GM10248 (cell line): Measurements from ENCODE around the gene SLC5A6.

ENCODE experiments used
- CTCF ChIA-PET: fragments of 300-600 bp; sonication (Branson Sonifier 250); formaldehyde crosslinking; extraction: SDS; loops from one replicate; lab custom pipeline; 2021; ENCODE audit warnings: antibody characterized with exemption; lab: Yijun Ruan, JAX
- POLR2A ChIA-PET: fragments of 350-650 bp; sonication (Branson Sonifier 250); formaldehyde crosslinking; extraction: SDS; loops from one replicate; lab custom pipeline; 2020; ENCODE audit warnings: antibody characterized with exemption; lab: Yijun Ruan, JAX
- DNase-seq: peaks from one replicate; pipeline ENCODE4 v3.0.0; 2012; ENCODE audit errors: extremely low spot score
- TF ChIP-seq, protein P1 (sequence below): IDR thresholded peaks from 2 replicates; pipeline ENCODE4 v1.5.1; 2012; ENCODE audit warnings: mild to moderate bottlenecking, low read depth; ENCODE audit errors: extremely low read depth, missing control alignments, control extremely low read depth

The SLC5A6 gene

DNA sequence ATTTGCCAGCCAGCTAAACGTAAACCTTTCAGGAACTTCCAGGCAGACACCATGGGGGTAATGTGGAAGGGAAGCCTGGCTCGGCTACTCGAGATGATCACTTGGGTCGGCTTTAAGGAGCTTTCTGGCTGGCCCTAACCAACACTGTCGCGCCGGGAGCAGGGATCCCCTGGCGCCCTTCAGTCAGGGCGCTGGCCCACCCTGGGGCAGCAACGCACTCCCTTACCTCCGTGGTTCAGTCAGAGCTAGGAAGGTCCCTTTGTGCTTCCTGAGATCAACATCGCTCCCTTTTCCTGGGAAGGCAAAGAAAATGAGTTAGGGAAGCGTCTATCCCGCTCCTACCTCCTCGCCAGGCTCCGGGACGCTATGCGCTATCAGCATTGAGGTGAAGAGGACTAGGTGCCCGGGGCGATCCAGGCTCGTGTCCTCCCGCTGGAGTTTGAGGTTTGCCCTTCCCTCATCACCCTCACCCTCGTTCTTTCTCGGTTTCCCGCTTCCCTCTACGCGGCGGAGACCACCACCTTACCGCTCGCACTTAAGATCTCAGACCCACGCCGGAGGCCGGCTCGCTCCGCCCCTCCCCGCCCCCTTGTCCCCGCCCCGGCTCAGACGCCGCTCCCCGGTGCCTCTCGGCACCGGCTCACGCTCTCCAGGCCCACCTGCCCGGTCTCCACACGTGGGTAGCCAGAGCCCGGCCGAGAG, 676 bp downstream of the SLC5A6 start:
- TF ChIP-seq, protein P1, sequence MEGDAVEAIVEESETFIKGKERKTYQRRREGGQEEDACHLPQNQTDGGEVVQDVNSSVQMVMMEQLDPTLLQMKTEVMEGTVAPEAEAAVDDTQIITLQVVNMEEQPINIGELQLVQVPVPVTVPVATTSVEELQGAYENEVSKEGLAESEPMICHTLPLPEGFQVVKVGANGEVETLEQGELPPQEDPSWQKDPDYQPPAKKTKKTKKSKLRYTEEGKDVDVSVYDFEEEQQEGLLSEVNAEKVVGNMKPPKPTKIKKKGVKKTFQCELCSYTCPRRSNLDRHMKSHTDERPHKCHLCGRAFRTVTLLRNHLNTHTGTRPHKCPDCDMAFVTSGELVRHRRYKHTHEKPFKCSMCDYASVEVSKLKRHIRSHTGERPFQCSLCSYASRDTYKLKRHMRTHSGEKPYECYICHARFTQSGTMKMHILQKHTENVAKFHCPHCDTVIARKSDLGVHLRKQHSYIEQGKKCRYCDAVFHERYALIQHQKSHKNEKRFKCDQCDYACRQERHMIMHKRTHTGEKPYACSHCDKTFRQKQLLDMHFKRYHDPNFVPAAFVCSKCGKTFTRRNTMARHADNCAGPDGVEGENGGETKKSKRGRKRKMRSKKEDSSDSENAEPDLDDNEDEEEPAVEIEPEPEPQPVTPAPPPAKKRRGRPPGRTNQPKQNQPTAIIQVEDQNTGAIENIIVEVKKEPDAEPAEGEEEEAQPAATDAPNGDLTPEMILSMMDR = no peak
- peak; percentile 41 for DNase-seq
- ChIA-PET CTCF (interaction anchor here (1.0 to 2.0 kb wide), 6 partner anchors 9 to 249 kb away, joined by 3 to 4 read pairs (median 3); partner anchors contain the start of genes KHK and TRIM54), POLR2A (interaction anchor here (0.6 kb wide), 1 partner anchor 942 kb away, joined by 3 read pairs; no protein-coding TSS in a partner anchor)

DNA sequence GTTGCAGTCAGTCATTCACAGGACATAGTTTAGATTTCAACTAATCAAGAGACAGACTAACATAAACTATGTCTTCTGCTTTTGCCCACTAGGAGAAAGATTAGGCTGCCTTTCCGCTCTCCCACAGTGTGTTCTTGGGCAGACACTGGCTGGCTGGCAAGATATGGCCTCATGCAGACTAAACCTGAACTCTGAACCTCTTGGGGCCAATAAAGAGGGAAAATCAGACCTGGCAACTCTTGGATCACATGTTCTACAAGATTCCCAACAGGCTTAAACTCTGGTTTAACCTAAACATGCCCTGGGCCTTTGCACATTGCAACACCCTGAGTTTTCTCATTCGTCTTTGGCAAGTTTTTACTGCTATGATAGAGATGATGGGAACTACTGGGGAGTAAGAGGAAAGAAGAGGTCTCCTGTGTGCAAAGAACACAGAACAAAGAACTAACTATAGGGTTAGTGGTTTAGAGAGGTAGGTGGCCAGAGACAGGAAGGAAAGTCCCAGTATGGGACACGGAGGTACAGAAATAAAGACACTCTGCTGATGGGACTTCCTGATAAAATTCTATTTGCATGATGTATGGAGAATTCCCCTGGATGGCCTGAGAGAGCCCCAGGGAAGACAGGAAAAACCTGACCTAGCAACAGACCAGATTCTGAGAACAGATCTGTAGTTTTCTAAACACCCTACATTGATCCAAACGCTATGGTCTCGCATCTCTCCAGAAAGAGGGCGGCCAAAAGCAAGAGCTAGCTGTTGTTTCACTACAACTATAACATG, 2.3 kb downstream of the SLC5A6 start:
- DNase-seq = no peak
- CTCF ChIA-PET = interaction anchor here (1.0 to 1.9 kb wide), 2 partner anchors 18 to 40 kb away, joined by 3 to 4 read pairs; no protein-coding TSS in a partner anchor
- TF ChIP-seq, protein P1 = no peak
- POLR2A ChIA-PET = no interaction called here

DNA sequence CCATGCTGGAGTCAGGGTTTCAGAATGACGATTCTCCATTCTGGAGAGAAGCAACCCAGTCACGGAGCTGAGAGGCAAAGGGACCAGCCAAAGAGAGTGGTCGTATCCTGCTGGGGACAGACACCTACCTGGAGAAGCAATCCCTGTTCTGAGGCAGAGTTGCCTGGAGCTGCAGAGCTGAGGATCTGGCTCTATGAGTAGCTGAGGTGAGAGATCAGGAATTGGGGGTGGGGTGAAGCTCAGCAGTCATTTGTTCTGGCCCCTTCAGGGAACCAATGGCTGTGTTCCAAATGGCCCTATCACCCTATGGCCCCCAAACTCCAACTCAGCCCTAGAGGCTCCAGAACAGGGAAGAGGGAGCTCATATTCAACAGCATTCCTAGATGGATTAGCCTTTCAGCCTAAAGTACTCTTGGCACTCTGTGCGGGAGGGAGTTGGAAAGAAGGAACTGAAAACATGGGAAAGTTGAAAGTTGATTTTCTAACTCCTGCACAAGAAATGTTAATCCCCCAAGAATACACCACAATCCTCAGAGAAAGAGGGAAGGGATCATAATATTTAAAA, 3.5 kb downstream of the SLC5A6 start:
- CTCF ChIA-PET = interaction anchor here (1.9 kb wide), 1 partner anchor 39 kb away, joined by 4 read pairs; no protein-coding TSS in a partner anchor
- no peak for DNase-seq
- TF ChIP-seq, protein P1 = no peak
- POLR2A ChIA-PET = no interaction called here

DNA sequence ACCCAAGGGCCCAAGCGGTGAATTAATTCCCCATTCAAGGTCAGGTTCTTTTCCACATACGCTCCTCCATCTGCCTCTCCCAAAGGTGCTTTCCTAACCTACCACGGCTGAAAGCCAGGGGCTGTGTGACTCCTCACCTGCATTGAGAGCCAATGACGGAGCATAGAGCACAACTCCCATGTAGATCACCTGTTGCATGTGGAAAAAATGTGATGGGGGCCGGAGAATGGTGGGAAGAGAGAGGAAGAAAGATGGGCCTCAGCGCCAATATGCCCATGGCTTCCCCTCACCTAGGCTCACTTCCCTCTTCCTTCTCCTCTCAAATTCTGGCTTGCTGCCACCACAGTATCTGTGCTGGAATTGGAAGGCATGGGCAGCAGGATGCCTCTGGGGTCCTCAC, 5.7 kb downstream of the SLC5A6 start:
- no peak for DNase-seq
- POLR2A ChIA-PET = no interaction called here
- TF ChIP-seq, protein P1 = no peak
- CTCF ChIA-PET = interaction anchor here (0.9 kb wide), 1 partner anchor 36 kb away, joined by 3 read pairs; no protein-coding TSS in a partner anchor

DNA sequence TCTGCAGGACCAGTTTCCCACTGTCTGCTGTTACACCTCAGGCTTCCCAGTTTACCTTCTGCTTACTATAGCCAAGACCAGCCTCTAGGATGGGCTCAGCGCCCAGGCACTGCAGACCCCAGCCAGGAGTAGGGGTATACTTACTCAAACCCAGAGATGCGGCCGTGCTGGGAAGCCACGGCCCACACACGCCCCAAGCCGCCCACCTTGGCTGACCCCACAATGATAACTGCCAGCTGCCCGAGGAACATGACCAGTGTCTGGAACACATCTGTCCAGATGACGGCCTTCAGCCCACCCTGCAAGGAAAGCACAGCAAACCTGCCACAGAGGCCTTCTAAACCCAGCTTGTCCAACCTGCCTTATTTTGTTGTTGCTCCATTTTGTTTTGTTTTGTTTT, 6.9 kb downstream of the SLC5A6 start:
- ChIA-PET POLR2A (no interaction called here), CTCF (interaction anchor here (0.9 kb wide), 1 partner anchor 35 kb away, joined by 3 read pairs; no protein-coding TSS in a partner anchor)
- DNase-seq = no peak
- TF ChIP-seq, protein P1 = no peak

DNA sequence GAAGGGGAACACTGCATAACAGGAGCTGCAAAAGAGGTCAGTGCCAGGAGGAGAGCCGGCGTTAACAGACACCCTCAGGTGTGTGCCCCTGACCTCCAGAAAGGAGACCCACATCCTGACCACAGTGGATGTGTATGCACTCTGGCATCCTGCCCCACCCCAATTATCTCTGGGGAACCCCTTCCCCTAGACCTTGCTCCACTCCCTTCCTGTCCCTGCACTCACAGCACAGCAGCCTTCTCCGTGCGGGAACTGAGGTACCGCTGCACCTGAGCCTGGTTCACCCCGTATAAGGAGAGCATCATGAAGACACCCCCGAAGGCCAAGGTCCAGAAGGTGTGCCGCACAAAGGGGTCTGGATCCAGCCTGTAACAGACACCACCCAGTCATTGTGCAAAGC, 7.5 kb downstream of the SLC5A6 start:
- no peak for DNase-seq
- POLR2A ChIA-PET = no interaction called here
- CTCF ChIA-PET = interaction anchor here (1.1 kb wide), 1 partner anchor 13 kb away, joined by 3 read pairs; the partner anchor contains the start of gene CAD
- TF ChIP-seq, protein P1 = no peak
